Sigmoid colon (tissue), 7 donors: Measurements from ENCODE around the gene CD164L2. TPM values are rescaled to one million over a fixed set of nuclear protein-coding genes. Genes with fewer than 3 reads are reported as not detected.

Source experiments
- DNase-seq: peaks from one replicate; pipeline ENCODE4 v3.0.0-alpha.2; 2019
- H3K27ac ChIP-seq, 4 donors: fragments of 200-600 bp; sonication (generic); one replicate each; pipeline ENCODE4 v1.5.1; 2016 to 2019; ENCODE audit warnings: mild to moderate bottlenecking in 1 of 4
- H3K27me3 ChIP-seq, 3 donors: fragments of 200-600 bp; sonication (generic); one replicate each; pipeline ENCODE4 v1.5.1; 2019; ENCODE audit warnings: mild to moderate bottlenecking in 1 of 3
- H3K36me3 ChIP-seq, 4 donors: fragments of 200-600 bp; sonication (generic); one replicate each; pipeline ENCODE4 v1.5.1; 2016 to 2019
- H3K4me1 ChIP-seq, 4 donors: fragments of 200-600 bp; sonication (generic); one replicate each; pipeline ENCODE4 v1.5.1; 2017 to 2019
- H3K4me3 ChIP-seq, 4 donors: fragments of 200-600 bp; sonication (generic); one replicate each; pipeline ENCODE4 v1.5.1; 2017 to 2019; ENCODE audit warnings: mild to moderate bottlenecking in 2 of 4, moderate library complexity in 1 of 4
- H3K9me3 ChIP-seq, 4 donors: fragments of 200-600 bp in 3 of 4; sonication (generic) in 3 of 4; one replicate each; pipeline versions ENCODE4 v1.5.1 to v1.6.1; 2013 to 2019
- EP300 ChIP-seq, 4 donors: sonication (generic); formaldehyde crosslinking; IDR thresholded peaks; one replicate each; pipeline ENCODE4 v1.6.1; 2017; ENCODE audit warnings: antibody characterized with exemption in 4 of 4
- POLR2A ChIP-seq, 2 donors: fragments of 450-650 bp; IDR thresholded peaks; one replicate each; pipeline ENCODE4 v1.6.1; 2016; ENCODE audit warnings: antibody characterized with exemption in 2 of 2, mild to moderate bottlenecking in 2 of 2, moderate library complexity in 2 of 2
- POLR2AphosphoS5 ChIP-seq, 4 donors: sonication (generic); formaldehyde crosslinking; IDR thresholded peaks; one replicate each; pipeline ENCODE4 v1.6.1; 2017; ENCODE audit warnings: antibody characterized with exemption in 4 of 4
- WGBS, 2 donors: extraction: QIAGEN DNeasy Blood & Tissue Kit; methylation state at CpG; one replicate each; pipeline ENCODE4 v1.1.7; 2013; 5-methylcytosine and 5-hydroxymethylcytosine counted together
- intact Hi-C: fragments of 100-400 bp; cut with DNase I; formaldehyde crosslinking; loops from one replicate; pipeline ENCODE4 v1.15.1; 2023
- polyA plus RNA-seq, 3 donors: library from polyadenylated mRNA; stranded (reverse); fragments of 200-250 nt; gene quantifications; one replicate each; pipeline ENCODE4 v1.2.3, GENCODE V29; 2013
- total RNA-seq, 4 donors: library from RNA; depleted of rRNA; stranded (reverse); fragments of >200 nt; gene quantifications; one replicate each; pipeline ENCODE4 v1.1.0, GENCODE V29; 2016
- TF ChIP-seq, protein P1 (sequence below), 4 experiments: fragments of 450-650 bp in 3 of 4; fragments of 200-600 bp in 1 of 4; IDR thresholded peaks; one replicate each; pipeline ENCODE4 v1.5.1; 2016 to 2019; ENCODE audit warnings: antibody characterized with exemption in 4 of 4, mild to moderate bottlenecking in 3 of 4, moderate library complexity in 2 of 4
- donor health status: healthy with polysubstance abuse.
- donor health status: Bipolar disorder and iron deficiency.
- donor health status: healthy.

CD164L2 gene
- total and polyA plus RNA-seq, 7 donors: 1.2 to 1.9 TPM; not detected in 5

DNA sequence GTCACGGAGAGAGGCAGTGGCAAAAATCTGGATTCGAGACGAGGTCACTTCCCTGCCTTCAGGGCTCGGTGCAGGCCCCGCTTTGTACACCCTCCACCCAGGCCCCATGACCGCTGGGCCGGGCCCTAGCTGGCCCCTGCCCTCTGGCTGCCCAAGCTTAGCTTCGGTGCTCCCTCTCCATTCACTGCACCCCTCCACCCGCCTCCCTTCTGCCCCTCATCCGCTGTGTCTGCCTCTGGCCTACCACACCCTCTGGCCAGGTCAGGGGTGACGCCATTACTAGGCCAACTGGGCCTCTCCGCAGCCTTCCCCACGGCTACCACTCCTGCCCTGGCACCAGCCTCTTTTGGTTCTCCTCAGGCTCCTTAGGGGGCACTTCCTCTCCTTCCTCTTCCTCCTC lies 528 bp upstream of the CD164L2 start:
- no peaks in the 10 kb centered on the region for H3K36me3 ChIP-seq
- WGBS, 2 donors: 82 to 91% methylated on average over 13 of the region's 13 CpGs
- intact Hi-C loops: no loop called here
- H3K27me3 ChIP-seq: peaks cover 0 to 16% (median 12%) of the 10 kb centered on the region in 3 donors
- H3K4me3 ChIP-seq: no peak overlapping the region
- H3K4me1 ChIP-seq: peaks cover 0 to 6% (median 2%) of the 10 kb centered on the region in 4 donors
- no peak overlapping the region for H3K27ac ChIP-seq
- TF ChIP-seq, protein P1, sequence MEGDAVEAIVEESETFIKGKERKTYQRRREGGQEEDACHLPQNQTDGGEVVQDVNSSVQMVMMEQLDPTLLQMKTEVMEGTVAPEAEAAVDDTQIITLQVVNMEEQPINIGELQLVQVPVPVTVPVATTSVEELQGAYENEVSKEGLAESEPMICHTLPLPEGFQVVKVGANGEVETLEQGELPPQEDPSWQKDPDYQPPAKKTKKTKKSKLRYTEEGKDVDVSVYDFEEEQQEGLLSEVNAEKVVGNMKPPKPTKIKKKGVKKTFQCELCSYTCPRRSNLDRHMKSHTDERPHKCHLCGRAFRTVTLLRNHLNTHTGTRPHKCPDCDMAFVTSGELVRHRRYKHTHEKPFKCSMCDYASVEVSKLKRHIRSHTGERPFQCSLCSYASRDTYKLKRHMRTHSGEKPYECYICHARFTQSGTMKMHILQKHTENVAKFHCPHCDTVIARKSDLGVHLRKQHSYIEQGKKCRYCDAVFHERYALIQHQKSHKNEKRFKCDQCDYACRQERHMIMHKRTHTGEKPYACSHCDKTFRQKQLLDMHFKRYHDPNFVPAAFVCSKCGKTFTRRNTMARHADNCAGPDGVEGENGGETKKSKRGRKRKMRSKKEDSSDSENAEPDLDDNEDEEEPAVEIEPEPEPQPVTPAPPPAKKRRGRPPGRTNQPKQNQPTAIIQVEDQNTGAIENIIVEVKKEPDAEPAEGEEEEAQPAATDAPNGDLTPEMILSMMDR (IDR thresholded peaks at IDR 0.05): no peak
- TF ChIP-seq POLR2A (IDR thresholded peaks at IDR 0.05) (no peak), EP300 (IDR thresholded peaks at IDR 0.05) (no peak), POLR2AphosphoS5 (IDR thresholded peaks at IDR 0.05) (no peak)
- H3K9me3 ChIP-seq: no peaks in the 10 kb centered on the region
- no peak for DNase-seq

DNA sequence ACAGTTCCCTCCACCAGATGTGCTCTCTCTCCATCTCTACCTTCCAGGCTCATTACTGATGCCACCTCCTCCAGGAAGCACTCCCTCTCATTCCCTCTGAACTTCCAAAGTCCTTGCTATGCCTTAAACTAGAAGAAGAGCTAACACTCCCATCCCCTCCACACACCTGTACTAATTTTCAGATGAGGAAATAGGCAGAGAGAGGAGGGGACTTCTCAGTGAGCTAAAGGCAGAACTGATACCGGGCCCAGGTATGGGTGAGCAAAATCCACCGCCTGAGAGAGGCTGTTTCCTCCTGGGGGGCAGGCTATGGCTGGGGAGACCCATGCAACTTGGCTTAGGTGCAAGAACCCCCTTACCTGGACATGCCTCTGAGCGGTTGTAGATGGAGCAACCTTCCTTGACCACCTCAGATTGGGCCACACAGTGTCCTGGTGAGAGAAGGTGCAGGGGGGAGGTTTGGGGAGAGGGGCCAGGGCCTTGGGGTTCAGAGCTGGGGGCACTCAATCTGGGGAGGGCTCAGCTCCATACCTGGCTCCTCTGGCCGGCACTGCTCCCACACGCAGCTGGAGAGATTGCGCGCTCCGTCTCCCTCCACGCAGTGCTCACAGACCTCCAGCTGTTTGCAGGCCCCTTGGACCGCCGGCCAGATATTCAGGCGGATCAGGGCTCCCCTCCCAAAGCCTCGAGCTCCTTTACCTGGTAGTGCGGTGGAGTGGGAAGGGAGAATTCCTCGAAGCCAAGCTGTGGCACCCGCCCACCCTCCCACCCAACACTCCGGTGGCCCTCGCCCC lies 967 bp downstream of the CD164L2 start:
- Histone ChIP-seq H3K4me3 (no peak overlapping the region), H3K27me3 (peaks cover 0 to 16% (median 12%) of the 10 kb centered on the region in 3 donors), H3K27ac (no peak overlapping the region), H3K4me1 (peaks cover 0 to 6% (median 2%) of the 10 kb centered on the region in 4 donors), H3K9me3 (no peaks in the 10 kb centered on the region), H3K36me3 (no peaks in the 10 kb centered on the region)
- DNase-seq: no peak
- no peak for TF ChIP-seq POLR2AphosphoS5 (IDR thresholded peaks at IDR 0.05)
- TF ChIP-seq POLR2A (IDR thresholded peaks at IDR 0.05): no peak
- TF ChIP-seq EP300 (IDR thresholded peaks at IDR 0.05): no peak
- TF ChIP-seq, protein P1 (IDR thresholded peaks at IDR 0.05): no peak
- intact Hi-C loops: no loop called here
- WGBS, 2 donors: 74 to 80% methylated on average over 18 of the region's 18 CpGs

GRCh38 chr1:27380766-27381733 lies 2.1 kb downstream of the CD164L2 start:
- 62 to 84% methylated on average over 12 of the region's 12 CpGs for WGBS, 2 donors
- Histone ChIP-seq H3K4me1 (peaks cover 0 to 6% (median 2%) of the 10 kb centered on the region in 4 donors), H3K9me3 (no peaks in the 10 kb centered on the region), H3K27ac (no peak overlapping the region), H3K36me3 (no peaks in the 10 kb centered on the region), H3K27me3 (peaks cover 0 to 16% (median 12%) of the 10 kb centered on the region in 3 donors), H3K4me3 (no peak overlapping the region)
- intact Hi-C loops: no loop called here
- DNase-seq: no peak
- TF ChIP-seq, protein P1 (IDR thresholded peaks at IDR 0.05): no peak
- TF ChIP-seq POLR2AphosphoS5 (IDR thresholded peaks at IDR 0.05) (no peak), EP300 (IDR thresholded peaks at IDR 0.05) (no peak), POLR2A (IDR thresholded peaks at IDR 0.05) (no peak)

DNA sequence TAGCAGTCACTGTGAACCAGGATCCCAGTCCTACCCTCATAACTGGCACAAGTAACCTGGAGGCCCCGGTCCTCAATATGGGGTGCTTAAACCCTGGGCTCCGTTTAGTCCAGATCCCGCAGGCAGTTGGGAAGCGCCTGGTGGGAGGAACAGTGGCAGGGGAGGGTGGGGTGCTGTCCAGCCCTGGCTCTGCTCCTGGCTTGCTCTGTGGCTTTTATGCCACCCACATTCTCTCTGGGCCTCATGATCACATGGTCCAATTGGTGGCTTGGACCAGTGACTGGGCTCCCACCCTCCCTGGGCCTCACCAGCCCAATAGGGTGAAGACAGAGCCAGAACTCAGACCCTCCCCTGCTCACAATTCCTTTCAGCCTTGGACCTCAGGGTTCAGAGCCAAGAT lies 2.9 kb downstream of the CD164L2 start:
- DNase-seq: no peak
- H3K36me3 ChIP-seq: no peaks in the 10 kb centered on the region
- TF ChIP-seq, protein P1 (IDR thresholded peaks at IDR 0.05): no peak
- no peak for TF ChIP-seq POLR2A (IDR thresholded peaks at IDR 0.05)
- TF ChIP-seq EP300 (IDR thresholded peaks at IDR 0.05): no peak
- no peak for TF ChIP-seq POLR2AphosphoS5 (IDR thresholded peaks at IDR 0.05)
- peaks cover 0 to 16% (median 12%) of the 10 kb centered on the region in 3 donors for H3K27me3 ChIP-seq
- 89 to 92% methylated on average over 4 of the region's 4 CpGs for WGBS, 2 donors
- peaks cover 0 to 6% (median 2%) of the 10 kb centered on the region in 4 donors for H3K4me1 ChIP-seq
- intact Hi-C loops: no loop called here
- no peak overlapping the region for H3K27ac ChIP-seq
- no peak overlapping the region for H3K4me3 ChIP-seq
- no peaks in the 10 kb centered on the region for H3K9me3 ChIP-seq
